Measurements from ENCODE around the gene PRKCZ. TPM values are rescaled to one million over a fixed set of nuclear protein-coding genes. Genes with fewer than 3 reads are reported as not detected.

The PRKCZ gene
- total RNA-seq, 1 donor from 2014 or later = 37.6 TPM

GRCh38 chr1:2174348-2175054, 124.3 kb downstream of the PRKCZ start:
- Histone ChIP-seq H3K36me3 (ENCODE audit: control insufficient read depth, insufficient read depth, low read length) (peaks cover 2% of the 10 kb centered on the region), H3K4me3 (ENCODE audit: low read depth, low read length) (no peak overlapping the region), H3K27me3 (ENCODE audit: control insufficient read depth, insufficient read depth, low read length) (no peaks in the 10 kb centered on the region)
- peak; percentile 97 for TF ChIP-seq CTCF (IDR thresholded peaks at IDR 0.05; ENCODE audit: insufficient read depth, low read length, poor library complexity, severe bottlenecking)
- DNase-seq (ENCODE audit: low read depth) = no peak

- TF ChIP-seq CTCF (IDR thresholded peaks at IDR 0.05; ENCODE audit: insufficient read depth, low read length, poor library complexity, severe bottlenecking) = no peak
- Histone ChIP-seq H3K4me3 (ENCODE audit: low read depth, low read length) (no peak overlapping the region), H3K36me3 (ENCODE audit: control insufficient read depth, insufficient read depth, low read length) (peaks cover 2% of the 10 kb centered on the region), H3K27me3 (ENCODE audit: control insufficient read depth, insufficient read depth, low read length) (no peaks in the 10 kb centered on the region)
- DNase-seq (ENCODE audit: low read depth) = no peak
These were observed 124.8 kb downstream of the PRKCZ start for GRCh38 chr1:2175055-2175414.

- no peak for TF ChIP-seq CTCF (IDR thresholded peaks at IDR 0.05; ENCODE audit: insufficient read depth, low read length, poor library complexity, severe bottlenecking)
- DNase-seq (ENCODE audit: low read depth) = no peak
- no peaks in the 10 kb centered on the region for H3K27me3 ChIP-seq (ENCODE audit: control insufficient read depth, insufficient read depth, low read length)
- no peak overlapping the region for H3K4me3 ChIP-seq (ENCODE audit: low read depth, low read length)
- H3K36me3 ChIP-seq (ENCODE audit: control insufficient read depth, insufficient read depth, low read length) = peaks cover 2% of the 10 kb centered on the region
These were observed 125.7 kb downstream of the PRKCZ start for GRCh38 chr1:2175681-2176454.

- peaks cover 2% of the 10 kb centered on the region for H3K36me3 ChIP-seq (ENCODE audit: control insufficient read depth, insufficient read depth, low read length)
- TF ChIP-seq CTCF (IDR thresholded peaks at IDR 0.05; ENCODE audit: insufficient read depth, low read length, poor library complexity, severe bottlenecking) = no peak
- no peaks in the 10 kb centered on the region for H3K27me3 ChIP-seq (ENCODE audit: control insufficient read depth, insufficient read depth, low read length)
- no peak for DNase-seq (ENCODE audit: low read depth)
- H3K4me3 ChIP-seq (ENCODE audit: low read depth, low read length) = no peak overlapping the region
These were observed 126.4 kb downstream of the PRKCZ start for GRCh38 chr1:2176615-2177014.

GRCh38 chr1:2177541-2177940, 127.3 kb downstream of the PRKCZ start:
- no peak overlapping the region for H3K4me3 ChIP-seq (ENCODE audit: low read depth, low read length)
- DNase-seq (ENCODE audit: low read depth) = no peak
- H3K36me3 ChIP-seq (ENCODE audit: control insufficient read depth, insufficient read depth, low read length) = peaks cover 2% of the 10 kb centered on the region
- no peak for TF ChIP-seq CTCF (IDR thresholded peaks at IDR 0.05; ENCODE audit: insufficient read depth, low read length, poor library complexity, severe bottlenecking)
- no peaks in the 10 kb centered on the region for H3K27me3 ChIP-seq (ENCODE audit: control insufficient read depth, insufficient read depth, low read length)
